ENCODE results near the gene PDPK1. TPM values are rescaled to one million over a fixed set of nuclear protein-coding genes. Genes with fewer than 3 reads are reported as not detected.
A peak's percentile ranks its signal among the peaks of the same experiment; 100 is the strongest.

Gene PDPK1
- polyA plus RNA-seq, 4 donors = 22.2 to 48.9 (median 32.2) TPM

- H3K36me3 ChIP-seq (ENCODE audit: control insufficient read depth in 3 of 3, insufficient read depth in 2 of 3, low read depth in 1 of 3, low read length in 3 of 3) = peaks cover 0 to 38% (median 0%) of the 10 kb centered on the region in 3 donors
- H3K4me1 ChIP-seq (ENCODE audit: control insufficient read depth in 3 of 3, insufficient read depth in 2 of 3, low read depth in 1 of 3, low read length in 2 of 3) = peaks cover 3 to 42% (median 7%) of the 10 kb centered on the region in 3 donors
- no peak overlapping the region for H3K4me3 ChIP-seq (ENCODE audit: low read depth in 1 of 3, low read length in 3 of 3)
- DNase-seq (no peak), FAIRE-seq (no peak)
- H3K9me3 ChIP-seq (ENCODE audit: control insufficient read depth in 2 of 2, insufficient read depth in 1 of 2, low read depth in 1 of 2, low read length in 1 of 2) = no peaks in the 10 kb centered on the region
- WGBS, 3 donors = 89 to 92% (median 92%) methylated on average over 17 of the region's 17 CpGs
- peak overlapping the region in 2 of 3 donors; percentile 81 to 94 for H3K27ac ChIP-seq (ENCODE audit: low read depth in 1 of 3, low read length in 2 of 3)
- H3K27me3 ChIP-seq (ENCODE audit: control insufficient read depth in 3 of 3, insufficient read depth in 3 of 3, low read length in 3 of 3) = no peaks in the 10 kb centered on the region
Measured at GRCh38 chr16:2511996-2512734, 25.7 kb upstream of the PDPK1 start.

GRCh38 chr16:2512735-2513404 lies 25.0 kb upstream of the PDPK1 start:
- DNase-seq (peak in 1 of 2 donors; percentile 53), FAIRE-seq (no peak)
- Histone ChIP-seq H3K36me3 (ENCODE audit: control insufficient read depth in 3 of 3, insufficient read depth in 2 of 3, low read depth in 1 of 3, low read length in 3 of 3) (peaks cover 0 to 40% (median 0%) of the 10 kb centered on the region in 3 donors), H3K9me3 (ENCODE audit: control insufficient read depth in 2 of 2, insufficient read depth in 1 of 2, low read depth in 1 of 2, low read length in 1 of 2) (no peaks in the 10 kb centered on the region), H3K4me1 (ENCODE audit: control insufficient read depth in 3 of 3, insufficient read depth in 2 of 3, low read depth in 1 of 3, low read length in 2 of 3) (peaks cover 3 to 48% (median 7%) of the 10 kb centered on the region in 3 donors), H3K27me3 (ENCODE audit: control insufficient read depth in 3 of 3, insufficient read depth in 3 of 3, low read length in 3 of 3) (no peaks in the 10 kb centered on the region), H3K4me3 (ENCODE audit: low read depth in 1 of 3, low read length in 3 of 3) (peak overlapping the region in 2 of 3 donors; percentile 47 to 95), H3K27ac (ENCODE audit: low read depth in 1 of 3, low read length in 2 of 3) (peak overlapping the region; percentile 81 to 95 (median 94))
- 44 to 53% (median 51%) methylated on average over 14 to 15 of the region's 15 CpGs for WGBS, 3 donors

- FAIRE-seq = no peak
- Histone ChIP-seq H3K4me3 (ENCODE audit: low read depth in 1 of 3, low read length in 3 of 3) (peak within 1 kb of the TSS; percentile 84 to 98 (median 95)), H3K27ac (ENCODE audit: low read depth in 1 of 3, low read length in 2 of 3) (peak within 1 kb of the TSS; percentile 88 to 95 (median 94)), H3K4me1 (ENCODE audit: control insufficient read depth in 3 of 3, insufficient read depth in 2 of 3, low read depth in 1 of 3, low read length in 2 of 3) (peaks cover 3 to 56% (median 7%) of the 10 kb centered on the region in 3 donors), H3K9me3 (ENCODE audit: control insufficient read depth in 2 of 2, insufficient read depth in 1 of 2, low read depth in 1 of 2, low read length in 1 of 2) (no peaks in the 10 kb centered on the region), H3K27me3 (ENCODE audit: control insufficient read depth in 3 of 3, insufficient read depth in 3 of 3, low read length in 3 of 3) (no peaks in the 10 kb centered on the region), H3K36me3 (ENCODE audit: control insufficient read depth in 3 of 3, insufficient read depth in 2 of 3, low read depth in 1 of 3, low read length in 3 of 3) (peaks cover 0 to 45% (median 0%) of the 10 kb centered on the region in 3 donors)
- peak; percentile 93 to 98 for DNase-seq
- 1% methylated on average over 91 to 122 of the region's 122 CpGs for WGBS, 3 donors
Measured at GRCh38 chr16:2513405-2514332, 24.2 kb upstream of the PDPK1 start, which contains the start of gene ATP6V0C. ATP6V0C (plus strand) TSS chr16:2513952; CDS start chr16:2514104, 152 bp downstream.

- no peak for FAIRE-seq
- Histone ChIP-seq H3K27me3 (ENCODE audit: control insufficient read depth in 3 of 3, insufficient read depth in 3 of 3, low read length in 3 of 3) (no peaks in the 10 kb centered on the region), H3K9me3 (ENCODE audit: control insufficient read depth in 2 of 2, insufficient read depth in 1 of 2, low read depth in 1 of 2, low read length in 1 of 2) (no peaks in the 10 kb centered on the region), H3K4me1 (ENCODE audit: control insufficient read depth in 3 of 3, insufficient read depth in 2 of 3, low read depth in 1 of 3, low read length in 2 of 3) (peaks cover 3 to 64% (median 9%) of the 10 kb centered on the region in 3 donors), H3K36me3 (ENCODE audit: control insufficient read depth in 3 of 3, insufficient read depth in 2 of 3, low read depth in 1 of 3, low read length in 3 of 3) (peaks cover 0 to 49% (median 0%) of the 10 kb centered on the region in 3 donors), H3K4me3 (ENCODE audit: low read depth in 1 of 3, low read length in 3 of 3) (peak overlapping the region; percentile 84 to 98 (median 95)), H3K27ac (ENCODE audit: low read depth in 1 of 3, low read length in 2 of 3) (peak overlapping the region; percentile 88 to 95 (median 94))
- 0 to 1% (median 1%) methylated on average over 34 to 63 of the region's 63 CpGs for WGBS, 3 donors
- peak; percentile 32 to 62 for DNase-seq
Measured at GRCh38 chr16:2514333-2515179, 23.3 kb upstream of the PDPK1 start.

- Histone ChIP-seq H3K4me3 (ENCODE audit: low read depth in 1 of 3, low read length in 3 of 3) (peak overlapping the region; percentile 84 to 98 (median 95)), H3K9me3 (ENCODE audit: control insufficient read depth in 2 of 2, insufficient read depth in 1 of 2, low read depth in 1 of 2, low read length in 1 of 2) (no peaks in the 10 kb centered on the region), H3K36me3 (ENCODE audit: control insufficient read depth in 3 of 3, insufficient read depth in 2 of 3, low read depth in 1 of 3, low read length in 3 of 3) (peaks cover 0 to 54% (median 0%) of the 10 kb centered on the region in 3 donors), H3K27ac (ENCODE audit: low read depth in 1 of 3, low read length in 2 of 3) (peak overlapping the region; percentile 88 to 95 (median 94)), H3K27me3 (ENCODE audit: control insufficient read depth in 3 of 3, insufficient read depth in 3 of 3, low read length in 3 of 3) (no peaks in the 10 kb centered on the region), H3K4me1 (ENCODE audit: control insufficient read depth in 3 of 3, insufficient read depth in 2 of 3, low read depth in 1 of 3, low read length in 2 of 3) (peaks cover 3 to 66% (median 11%) of the 10 kb centered on the region in 3 donors)
- FAIRE-seq = no peak
- DNase-seq = peak; percentile 56 to 65
- 8 to 25% (median 19%) methylated on average over 14 of the region's 14 CpGs for WGBS, 3 donors
Measured at GRCh38 chr16:2515180-2515851, 22.5 kb upstream of the PDPK1 start.

GRCh38 chr16:2516391-2517240 lies 21.2 kb upstream of the PDPK1 start:
- Histone ChIP-seq H3K27me3 (ENCODE audit: control insufficient read depth in 3 of 3, insufficient read depth in 3 of 3, low read length in 3 of 3) (no peaks in the 10 kb centered on the region), H3K9me3 (ENCODE audit: control insufficient read depth in 2 of 2, insufficient read depth in 1 of 2, low read depth in 1 of 2, low read length in 1 of 2) (no peaks in the 10 kb centered on the region), H3K4me1 (ENCODE audit: control insufficient read depth in 3 of 3, insufficient read depth in 2 of 3, low read depth in 1 of 3, low read length in 2 of 3) (peaks cover 3 to 69% (median 15%) of the 10 kb centered on the region in 3 donors), H3K36me3 (ENCODE audit: control insufficient read depth in 3 of 3, insufficient read depth in 2 of 3, low read depth in 1 of 3, low read length in 3 of 3) (peaks cover 0 to 61% (median 0%) of the 10 kb centered on the region in 3 donors), H3K27ac (ENCODE audit: low read depth in 1 of 3, low read length in 2 of 3) (peak overlapping the region; percentile 21 to 94 (median 22)), H3K4me3 (ENCODE audit: low read depth in 1 of 3, low read length in 3 of 3) (peak overlapping the region in 2 of 3 donors; percentile 14 to 30)
- 48 to 56% (median 50%) methylated on average over 11 of the region's 11 CpGs for WGBS, 3 donors
- FAIRE-seq = no peak
- DNase-seq = peak; percentile 57 to 64

Measured in small intestine (tissue), 7 donors.